Activated CD8-positive, alpha-beta memory T cell treated with anti-CD3 and anti-CD28 coated beads, Interleukin-2, amount 50 U/mL, for 1 hour (primary cell): ENCODE data around the gene CCDC27.
"Not testable (repeated sequence)": the region's sequence is repeated elsewhere in the genome, so short reads cannot be mapped to it uniquely, and the experiment has no call there.

Experiments used
- DNase-seq: peaks from one replicate; pipeline ENCODE4 v3.0.0-alpha.2; 2020; ENCODE audit errors: extremely low read depth

Gene CCDC27

GRCh38 chr1:3736708-3737107 lies 15.5 kb upstream of the CCDC27 start:
- DNase-seq: no peak

- DNase-seq: no peak
These were observed 13.3 kb upstream of the CCDC27 start for GRCh38 chr1:3738943-3739342.

GRCh38 chr1:3740042-3740441 lies 12.2 kb upstream of the CCDC27 start:
- DNase-seq: no peak

- DNase-seq: no peak
These were observed 11.5 kb upstream of the CCDC27 start for GRCh38 chr1:3740752-3741151.

- no peak for DNase-seq
These were observed 10.4 kb upstream of the CCDC27 start for GRCh38 chr1:3741566-3742438.

GRCh38 chr1:3742439-3743298 lies 9.6 kb upstream of the CCDC27 start:
- DNase-seq: no peak

- DNase-seq: no peak
These were observed 8.8 kb upstream of the CCDC27 start for GRCh38 chr1:3743421-3743820.

GRCh38 chr1:3743826-3744225 lies 8.4 kb upstream of the CCDC27 start:
- DNase-seq: no peak

- no peak for DNase-seq
These were observed 7.6 kb upstream of the CCDC27 start for GRCh38 chr1:3744646-3745045.

GRCh38 chr1:3745071-3745470 lies 7.2 kb upstream of the CCDC27 start:
- DNase-seq: no peak

GRCh38 chr1:3745590-3746381 lies 6.5 kb upstream of the CCDC27 start:
- no peak for DNase-seq

- DNase-seq: no peak
These were observed 5.8 kb upstream of the CCDC27 start for GRCh38 chr1:3746389-3746829.

- DNase-seq: peak; percentile 47
These were observed 5.3 kb upstream of the CCDC27 start for GRCh38 chr1:3746830-3747521.

- DNase-seq: no peak
These were observed 4.8 kb upstream of the CCDC27 start for GRCh38 chr1:3747522-3747848.

- no peak for DNase-seq
These were observed 4.3 kb upstream of the CCDC27 start for GRCh38 chr1:3747903-3748302.

GRCh38 chr1:3748316-3748900 lies 3.8 kb upstream of the CCDC27 start:
- not testable (repeated sequence) for DNase-seq

- DNase-seq: no peak
These were observed 2.7 kb upstream of the CCDC27 start for GRCh38 chr1:3749512-3749911.

- no peak for DNase-seq
These were observed 1.5 kb upstream of the CCDC27 start for GRCh38 chr1:3750741-3751140.

- DNase-seq: no peak
These were observed 1.6 kb downstream of the CCDC27 start for GRCh38 chr1:3753656-3754454.

GRCh38 chr1:3756394-3756793 lies 4.1 kb downstream of the CCDC27 start:
- DNase-seq: no peak
